GM12878 (cell line): ENCODE results near the gene LEP. TPM values are rescaled to one million over a fixed set of nuclear protein-coding genes. Genes with fewer than 3 reads are reported as not detected.

ENCODE experiments used
- ATAC-seq: fragments of 200-7000 bp; cut with Tn5 transposase; 3 replicates; pipeline ENCODE4 v1.9.1; 2020; ENCODE audit warnings: mild to moderate bottlenecking, moderate library complexity
- BruUV-seq: library from RNA; stranded (reverse); fragments of 400-500 nt; replicated peaks from 2 replicates; lab custom pipeline; 2021; lab: Mats Ljungman, UMichigan
- CTCF ChIA-PET: fragments of 300-600 bp; sonication (Branson Sonifier 250); formaldehyde crosslinking; extraction: SDS; loops from one replicate; lab custom pipeline; 2021; ENCODE audit warnings: inconsistent platforms; lab: Yijun Ruan, JAX
- POLR2A ChIA-PET: fragments of 350-600 bp; formaldehyde crosslinking; extraction: SDS; loops from one replicate; lab custom pipeline; 2021; ENCODE audit warnings: inconsistent platforms; lab: Charles Lee
- RAD21 ChIA-PET: fragments of 300-600 bp; sonication (Branson Sonifier 250); formaldehyde crosslinking; loops from one replicate; lab custom pipeline; 2023; ENCODE audit warnings: antibody characterized with exemption; ENCODE audit not compliant: unreplicated experiment; lab: Charles Lee
- SMC1A ChIA-PET: fragments of 300-600 bp; sonication (Branson Sonifier 250); formaldehyde crosslinking; loops from one replicate; lab custom pipeline; 2023; ENCODE audit not compliant: unreplicated experiment, uncharacterized antibody; lab: Charles Lee
- DNase-seq: peaks from one replicate; pipeline ENCODE4 v3.0.0-alpha.2; 2011; ENCODE audit warnings: low read depth, low spot score
- FAIRE-seq: peaks from 3 replicates; lab custom pipeline; 2011; peaks lifted over from hg19 to GRCh38; lab: Jason Lieb, UNC
- H2AFZ ChIP-seq: 2 replicates; pipeline ENCODE4 v1.6.0; 2011; ENCODE audit warnings: low read depth, low read length, control low read depth; ENCODE audit not compliant: control insufficient read depth
- H3K27ac ChIP-seq: 2 replicates; pipeline ENCODE4 v1.5.1; 2011; ENCODE audit warnings: control low read depth; ENCODE audit not compliant: control insufficient read depth, insufficient read depth
- H3K27me3 ChIP-seq, 2 experiments: replicated peaks in 1 of 2; 2 replicates each; pipeline versions ENCODE4 v1.6.0 to v1.6.1; 2011; ENCODE audit warnings: low read length in 1 of 2; ENCODE audit not compliant: control insufficient read depth in 2 of 2, insufficient read depth in 2 of 2
- H3K36me3 ChIP-seq, 2 experiments: 2 replicates each; pipeline ENCODE4 v1.5.1; 2011; ENCODE audit warnings: low read length in 1 of 2; ENCODE audit not compliant: control insufficient read depth in 2 of 2, insufficient read depth in 2 of 2
- H3K4me1 ChIP-seq: 2 replicates; pipeline ENCODE4 v1.6.1; 2011; ENCODE audit warnings: mild to moderate bottlenecking, low read length, moderate library complexity, mixed read lengths; ENCODE audit not compliant: control insufficient read depth, insufficient read depth
- H3K4me2 ChIP-seq: 2 replicates; pipeline ENCODE4 v1.6.0; 2011; ENCODE audit warnings: control low read depth; ENCODE audit not compliant: control insufficient read depth, insufficient read depth
- H3K4me3 ChIP-seq: fragments of 200-600 bp; sonication (generic); 2 replicates; pipeline ENCODE4 v1.5.1; 2016
- H3K79me2 ChIP-seq: 2 replicates; pipeline ENCODE4 v1.6.0; 2011; ENCODE audit warnings: low read length; ENCODE audit not compliant: control insufficient read depth, insufficient read depth
- H3K9ac ChIP-seq: 2 replicates; pipeline ENCODE4 v1.8.0; 2011; ENCODE audit warnings: low read length, control low read depth, mixed read lengths; ENCODE audit not compliant: control insufficient read depth, insufficient read depth
- H3K9me3 ChIP-seq: replicated peaks from 3 replicates; pipeline ENCODE4 v1.5.1; 2011; ENCODE audit warnings: mild to moderate bottlenecking, low read length; ENCODE audit not compliant: control insufficient read depth, insufficient read depth
- H4K20me1 ChIP-seq: 2 replicates; pipeline ENCODE4 v1.6.0; 2011; ENCODE audit not compliant: control insufficient read depth, insufficient read depth
- CBFB ChIP-seq: IDR thresholded peaks from 2 replicates; pipeline ENCODE4 v1.6.1; 2016; ENCODE audit warnings: antibody characterized with exemption, low read depth
- CBX5 ChIP-seq: sonication (generic); IDR thresholded peaks from 2 replicates; pipeline ENCODE4 v1.6.1; 2016; ENCODE audit warnings: low read depth, moderate library complexity, mild to moderate bottlenecking, inconsistent platforms
- E2F8 ChIP-seq: fragments of 450-650 bp; IDR thresholded peaks from 2 replicates; pipeline ENCODE4 v1.6.1; 2018; ENCODE audit warnings: mild to moderate bottlenecking, low read depth, moderate library complexity; ENCODE audit not compliant: partially characterized antibody
- IKZF2 ChIP-seq, 2 experiments: fragments of 450-650 bp; IDR thresholded peaks; 2 replicates each; pipeline ENCODE4 v1.6.1; 2017; ENCODE audit warnings: mild to moderate bottlenecking in 2 of 2, moderate library complexity in 2 of 2
- MAX ChIP-seq: IDR thresholded peaks from 2 replicates; pipeline ENCODE4 v1.6.1; 2012; ENCODE audit warnings: low read depth, low read length, improper control_type of control experiment
- POLR2AphosphoS2 ChIP-seq: IDR thresholded peaks from 2 replicates; pipeline ENCODE4 v1.6.1; 2011; ENCODE audit warnings: low read depth, mild to moderate bottlenecking, low read length, improper control_type of control experiment, moderate library complexity
- POLR2AphosphoS5 ChIP-seq: IDR thresholded peaks from 2 replicates; pipeline ENCODE4 v1.6.1; 2011; ENCODE audit warnings: mild to moderate bottlenecking, low read length, inconsistent platforms
- RFX5 ChIP-seq: IDR thresholded peaks from 2 replicates; pipeline ENCODE4 v1.6.1; 2011; ENCODE audit warnings: low read depth, low read length, improper control_type of control experiment
- RUNX3 ChIP-seq: IDR thresholded peaks from 2 replicates; pipeline ENCODE4 v1.6.1; 2012; ENCODE audit warnings: low read length, inconsistent platforms
- STAT3 ChIP-seq: IDR thresholded peaks from 2 replicates; pipeline ENCODE4 v1.6.1; 2011; ENCODE audit warnings: low read depth, low read length, improper control_type of control experiment
- TCF3 ChIP-seq: IDR thresholded peaks from 2 replicates; pipeline ENCODE4 v1.6.1; 2012; ENCODE audit warnings: low read depth, mild to moderate bottlenecking, low read length, borderline replicate concordance; ENCODE audit not compliant: insufficient read depth
- ZNF274 ChIP-seq: IDR thresholded peaks from one replicate; pipeline ENCODE4 v1.8.0; 2011; ENCODE audit not compliant: insufficient read length, insufficient read depth
- ZNF592 ChIP-seq: fragments of 450-650 bp; IDR thresholded peaks from 2 replicates; pipeline ENCODE4 v1.6.1; 2017; ENCODE audit warnings: mild to moderate bottlenecking, moderate library complexity
- WGBS: methylation state at CpG from one replicate; pipeline ENCODE4 v1.1.6; 2016; ENCODE audit warnings: low lambda C conversion rate; ENCODE audit not compliant: insufficient replicate concordance, insufficient coverage; ENCODE audit errors: missing lambda C conversion rate; 5-methylcytosine and 5-hydroxymethylcytosine counted together
- in situ Hi-C: fragments of 300-500 bp; cut with MboI; formaldehyde crosslinking; loops from 9 replicates; pipeline ENCODE4 v1.14.3; 2018; ENCODE audit warnings: mixed read lengths
- intact Hi-C: fragments of 100-400 bp; cut with micrococcal nuclease; formaldehyde crosslinking; loops from one replicate; pipeline ENCODE4 v1.14.2; 2022; ENCODE audit not compliant: unreplicated experiment
- polyA plus RNA-seq, 11 experiments: library from polyadenylated mRNA; depleted of rRNA in 4 of 11; unstranded in 6 of 11; stranded (reverse) in 5 of 11; fragments of >200 nt; fragmentation: Nextera tagmentation in 4 of 11; fragmentation: Illumina TruSeq in 1 of 11; extraction: Ambion mirVana in 4 of 11; extraction: Trizol in 1 of 11; gene quantifications; 1 replicate in 1 of 11; 2 replicates in 10 of 11; pipeline versions ENCODE4 v1.2.1 to v1.2.3, GENCODE V29; 2011 to 2016; ENCODE audit warnings: inconsistent platforms in 2 of 11, missing spikeins in 2 of 11, low read depth in 1 of 11
- total RNA-seq, 4 experiments: library from RNA; depleted of rRNA in 3 of 4; stranded (reverse); fragments of >200 nt in 3 of 4; fragmentation: Illumina TruSeq in 1 of 4; extraction: Trizol in 1 of 4; gene quantifications; 2 replicates each; pipeline versions ENCODE4 v1.2.1 to v1.2.3, GENCODE V29; 2013 to 2021

Gene LEP
- total and polyA plus RNA-seq, 10 of the 15 experiments (the other 5 are each of a cell fraction or from before 2014, with no cell fraction given): not detected

GRCh38 chr7:128203710-128204214, 37.3 kb upstream of the LEP start (continued):
- TF ChIP-seq E2F8: no peak
- TF ChIP-seq CBFB: no peak
- no peak for TF ChIP-seq POLR2AphosphoS5

- TF ChIP-seq ZNF274 (no peak), RFX5 (no peak), MAX (no peak), IKZF2 (IDR thresholded peaks at IDR 0.05) (no peak), POLR2AphosphoS5 (no peak), TCF3 (no peak), ZNF592 (no peak), STAT3 (no peak), RUNX3 (no peak), POLR2AphosphoS2 (no peak), CBX5 (no peak)
- H3K79me2 ChIP-seq: no peaks in the 10 kb centered on the region
- FAIRE-seq (no peak), ATAC-seq (no peak), DNase-seq (no peak)
- ChIA-PET SMC1A (no interaction called here), POLR2A (no interaction called here), RAD21 (interaction anchor here (0.6 kb wide), 1 partner anchor 857 kb away, joined by 3 read pairs; no protein-coding TSS in a partner anchor), CTCF (interaction anchor here (0.7 kb wide), 1 partner anchor 94 kb away, joined by 3 read pairs; no protein-coding TSS in a partner anchor)
- BruUV-seq: no TSS peak
- H3K4me3 ChIP-seq: no peak overlapping the region
- no peaks in the 10 kb centered on the region for H3K9me3 ChIP-seq
- no peak overlapping the region for H3K4me2 ChIP-seq
- H2AFZ ChIP-seq: no peak overlapping the region
- no peak overlapping the region for H3K9ac ChIP-seq
- WGBS: 10% methylated on average over 5 of the region's 5 CpGs
- peaks cover 3 to 15% of the 10 kb centered on the region in 2 experiments for H3K27me3 ChIP-seq
- in situ Hi-C loops (no loop called here), intact Hi-C loops (no loop called here)
- H3K27ac ChIP-seq: no peak overlapping the region
- 0 out of 2 replicates have a peak, but pooled peaks cover 3% of the 10 kb centered on the region for H4K20me1 ChIP-seq
- no peaks in the 10 kb centered on the region for H3K36me3 ChIP-seq
- H3K4me1 ChIP-seq: no peaks in the 10 kb centered on the region
Measured at GRCh38 chr7:128204455-128204854, 36.6 kb upstream of the LEP start.
